Measurements from ENCODE around the gene ARHGAP6.

Gene ARHGAP6

GRCh38 chrX:11472381-11472780 lies 193.3 kb downstream of the ARHGAP6 start:
- Histone ChIP-seq H3K4me1 (ENCODE audit: control insufficient read depth in 5 of 5, insufficient read depth in 5 of 5, low read length in 5 of 5) (no peaks in the 10 kb centered on the region), H3K4me3 (ENCODE audit: low read depth in 1 of 5, low read length in 5 of 5) (no peak overlapping the region), H3K9ac (ENCODE audit: low read length in 5 of 5) (no peak overlapping the region), H3K27me3 (ENCODE audit: control insufficient read depth in 5 of 5, insufficient read depth in 4 of 5, low read length in 5 of 5) (peaks cover 0 to 6% (median 2%) of the 10 kb centered on the region in 5 donors), H3K36me3 (ENCODE audit: control insufficient read depth in 5 of 5, insufficient read depth in 5 of 5, low read length in 5 of 5) (no peaks in the 10 kb centered on the region), H3K27ac (ENCODE audit: low read depth, low read length) (no peak overlapping the region), H3K9me3 (ENCODE audit: control insufficient read depth in 5 of 5, low read length in 5 of 5) (no peaks in the 10 kb centered on the region)

- Histone ChIP-seq H3K36me3 (ENCODE audit: control insufficient read depth in 5 of 5, insufficient read depth in 5 of 5, low read length in 5 of 5) (no peaks in the 10 kb centered on the region), H3K4me3 (ENCODE audit: low read depth in 1 of 5, low read length in 5 of 5) (no peak overlapping the region), H3K4me1 (ENCODE audit: control insufficient read depth in 5 of 5, insufficient read depth in 5 of 5, low read length in 5 of 5) (no peaks in the 10 kb centered on the region), H3K9ac (ENCODE audit: low read length in 5 of 5) (no peak overlapping the region), H3K27ac (ENCODE audit: low read depth, low read length) (no peak overlapping the region), H3K9me3 (ENCODE audit: control insufficient read depth in 5 of 5, low read length in 5 of 5) (no peaks in the 10 kb centered on the region), H3K27me3 (ENCODE audit: control insufficient read depth in 5 of 5, insufficient read depth in 4 of 5, low read length in 5 of 5) (peaks cover 0 to 6% (median 2%) of the 10 kb centered on the region in 5 donors)
These were observed 195.3 kb downstream of the ARHGAP6 start for GRCh38 chrX:11470250-11470974.

- no peaks in the 10 kb centered on the region for H3K4me1 ChIP-seq (ENCODE audit: control insufficient read depth in 5 of 5, insufficient read depth in 5 of 5, low read length in 5 of 5)
- H3K27ac ChIP-seq (ENCODE audit: low read depth, low read length): no peak overlapping the region
- no peak overlapping the region for H3K9ac ChIP-seq (ENCODE audit: low read length in 5 of 5)
- H3K36me3 ChIP-seq (ENCODE audit: control insufficient read depth in 5 of 5, insufficient read depth in 5 of 5, low read length in 5 of 5): no peaks in the 10 kb centered on the region
- peaks cover 0 to 7% (median 3%) of the 10 kb centered on the region in 5 donors for H3K27me3 ChIP-seq (ENCODE audit: control insufficient read depth in 5 of 5, insufficient read depth in 4 of 5, low read length in 5 of 5)
- no peaks in the 10 kb centered on the region for H3K9me3 ChIP-seq (ENCODE audit: control insufficient read depth in 5 of 5, low read length in 5 of 5)
- no peak overlapping the region for H3K4me3 ChIP-seq (ENCODE audit: low read depth in 1 of 5, low read length in 5 of 5)
These were observed 199.9 kb downstream of the ARHGAP6 start for GRCh38 chrX:11465648-11466411.

GRCh38 chrX:11464836-11465463 lies 200.8 kb downstream of the ARHGAP6 start:
- Histone ChIP-seq H3K9me3 (ENCODE audit: control insufficient read depth in 5 of 5, low read length in 5 of 5) (no peaks in the 10 kb centered on the region), H3K27ac (ENCODE audit: low read depth, low read length) (no peak overlapping the region), H3K36me3 (ENCODE audit: control insufficient read depth in 5 of 5, insufficient read depth in 5 of 5, low read length in 5 of 5) (no peaks in the 10 kb centered on the region), H3K27me3 (ENCODE audit: control insufficient read depth in 5 of 5, insufficient read depth in 4 of 5, low read length in 5 of 5) (peaks cover 0 to 7% (median 3%) of the 10 kb centered on the region in 5 donors), H3K9ac (ENCODE audit: low read length in 5 of 5) (no peak overlapping the region), H3K4me1 (ENCODE audit: control insufficient read depth in 5 of 5, insufficient read depth in 5 of 5, low read length in 5 of 5) (no peaks in the 10 kb centered on the region), H3K4me3 (ENCODE audit: low read depth in 1 of 5, low read length in 5 of 5) (no peak overlapping the region)

- Histone ChIP-seq H3K4me3 (ENCODE audit: low read depth in 1 of 5, low read length in 5 of 5) (no peak overlapping the region), H3K27ac (ENCODE audit: low read depth, low read length) (no peak overlapping the region), H3K36me3 (ENCODE audit: control insufficient read depth in 5 of 5, insufficient read depth in 5 of 5, low read length in 5 of 5) (no peaks in the 10 kb centered on the region), H3K9ac (ENCODE audit: low read length in 5 of 5) (no peak overlapping the region), H3K9me3 (ENCODE audit: control insufficient read depth in 5 of 5, low read length in 5 of 5) (no peaks in the 10 kb centered on the region), H3K27me3 (ENCODE audit: control insufficient read depth in 5 of 5, insufficient read depth in 4 of 5, low read length in 5 of 5) (peaks cover 0 to 7% (median 6%) of the 10 kb centered on the region in 5 donors), H3K4me1 (ENCODE audit: control insufficient read depth in 5 of 5, insufficient read depth in 5 of 5, low read length in 5 of 5) (no peaks in the 10 kb centered on the region)
These were observed 201.3 kb downstream of the ARHGAP6 start for GRCh38 chrX:11464380-11464779.

GRCh38 chrX:11462648-11463047 lies 203.1 kb downstream of the ARHGAP6 start:
- H3K9me3 ChIP-seq (ENCODE audit: control insufficient read depth in 5 of 5, low read length in 5 of 5): no peaks in the 10 kb centered on the region
- peaks cover 0 to 9% (median 6%) of the 10 kb centered on the region in 5 donors for H3K27me3 ChIP-seq (ENCODE audit: control insufficient read depth in 5 of 5, insufficient read depth in 4 of 5, low read length in 5 of 5)
- H3K27ac ChIP-seq (ENCODE audit: low read depth, low read length): no peak overlapping the region
- no peaks in the 10 kb centered on the region for H3K4me1 ChIP-seq (ENCODE audit: control insufficient read depth in 5 of 5, insufficient read depth in 5 of 5, low read length in 5 of 5)
- H3K36me3 ChIP-seq (ENCODE audit: control insufficient read depth in 5 of 5, insufficient read depth in 5 of 5, low read length in 5 of 5): no peaks in the 10 kb centered on the region
- H3K4me3 ChIP-seq (ENCODE audit: low read depth in 1 of 5, low read length in 5 of 5): no peak overlapping the region
- H3K9ac ChIP-seq (ENCODE audit: low read length in 5 of 5): no peak overlapping the region

GRCh38 chrX:11462136-11462535 lies 203.6 kb downstream of the ARHGAP6 start:
- Histone ChIP-seq H3K4me3 (ENCODE audit: low read depth in 1 of 5, low read length in 5 of 5) (no peak overlapping the region), H3K9ac (ENCODE audit: low read length in 5 of 5) (no peak overlapping the region), H3K9me3 (ENCODE audit: control insufficient read depth in 5 of 5, low read length in 5 of 5) (no peaks in the 10 kb centered on the region), H3K27me3 (ENCODE audit: control insufficient read depth in 5 of 5, insufficient read depth in 4 of 5, low read length in 5 of 5) (peaks cover 0 to 9% (median 6%) of the 10 kb centered on the region in 5 donors), H3K27ac (ENCODE audit: low read depth, low read length) (no peak overlapping the region), H3K4me1 (ENCODE audit: control insufficient read depth in 5 of 5, insufficient read depth in 5 of 5, low read length in 5 of 5) (no peaks in the 10 kb centered on the region), H3K36me3 (ENCODE audit: control insufficient read depth in 5 of 5, insufficient read depth in 5 of 5, low read length in 5 of 5) (no peaks in the 10 kb centered on the region)

GRCh38 chrX:11461201-11462001 lies 204.3 kb downstream of the ARHGAP6 start:
- Histone ChIP-seq H3K27ac (ENCODE audit: low read depth, low read length) (no peak overlapping the region), H3K36me3 (ENCODE audit: control insufficient read depth in 5 of 5, insufficient read depth in 5 of 5, low read length in 5 of 5) (no peaks in the 10 kb centered on the region)

GRCh38 chrX:11460347-11460746 lies 205.4 kb downstream of the ARHGAP6 start:
- Histone ChIP-seq H3K9me3 (ENCODE audit: control insufficient read depth in 5 of 5, low read length in 5 of 5) (no peaks in the 10 kb centered on the region), H3K27ac (ENCODE audit: low read depth, low read length) (no peak overlapping the region), H3K36me3 (ENCODE audit: control insufficient read depth in 5 of 5, insufficient read depth in 5 of 5, low read length in 5 of 5) (no peaks in the 10 kb centered on the region), H3K27me3 (ENCODE audit: control insufficient read depth in 5 of 5, insufficient read depth in 4 of 5, low read length in 5 of 5) (peaks cover 0 to 9% (median 6%) of the 10 kb centered on the region in 5 donors), H3K4me1 (ENCODE audit: control insufficient read depth in 5 of 5, insufficient read depth in 5 of 5, low read length in 5 of 5) (no peaks in the 10 kb centered on the region), H3K4me3 (ENCODE audit: low read depth in 1 of 5, low read length in 5 of 5) (no peak overlapping the region), H3K9ac (ENCODE audit: low read length in 5 of 5) (no peak overlapping the region)

More at GRCh38 chrX:11461201-11462001, 204.3 kb downstream of the ARHGAP6 start:
- Histone ChIP-seq H3K9ac (ENCODE audit: low read length in 5 of 5) (no peak overlapping the region), H3K9me3 (ENCODE audit: control insufficient read depth in 5 of 5, low read length in 5 of 5) (no peaks in the 10 kb centered on the region), H3K27me3 (ENCODE audit: control insufficient read depth in 5 of 5, insufficient read depth in 4 of 5, low read length in 5 of 5) (peaks cover 0 to 9% (median 6%) of the 10 kb centered on the region in 5 donors), H3K4me3 (ENCODE audit: low read depth in 1 of 5, low read length in 5 of 5) (no peak overlapping the region), H3K4me1 (ENCODE audit: control insufficient read depth in 5 of 5, insufficient read depth in 5 of 5, low read length in 5 of 5) (no peaks in the 10 kb centered on the region)
